Measurements from ENCODE around the gene PRPSAP2. TPM values are rescaled to one million over a fixed set of nuclear protein-coding genes. Genes with fewer than 3 reads are reported as not detected.

PRPSAP2 gene
- total RNA-seq, 1 experiment from 2014 or later: 33.6 TPM

DNA sequence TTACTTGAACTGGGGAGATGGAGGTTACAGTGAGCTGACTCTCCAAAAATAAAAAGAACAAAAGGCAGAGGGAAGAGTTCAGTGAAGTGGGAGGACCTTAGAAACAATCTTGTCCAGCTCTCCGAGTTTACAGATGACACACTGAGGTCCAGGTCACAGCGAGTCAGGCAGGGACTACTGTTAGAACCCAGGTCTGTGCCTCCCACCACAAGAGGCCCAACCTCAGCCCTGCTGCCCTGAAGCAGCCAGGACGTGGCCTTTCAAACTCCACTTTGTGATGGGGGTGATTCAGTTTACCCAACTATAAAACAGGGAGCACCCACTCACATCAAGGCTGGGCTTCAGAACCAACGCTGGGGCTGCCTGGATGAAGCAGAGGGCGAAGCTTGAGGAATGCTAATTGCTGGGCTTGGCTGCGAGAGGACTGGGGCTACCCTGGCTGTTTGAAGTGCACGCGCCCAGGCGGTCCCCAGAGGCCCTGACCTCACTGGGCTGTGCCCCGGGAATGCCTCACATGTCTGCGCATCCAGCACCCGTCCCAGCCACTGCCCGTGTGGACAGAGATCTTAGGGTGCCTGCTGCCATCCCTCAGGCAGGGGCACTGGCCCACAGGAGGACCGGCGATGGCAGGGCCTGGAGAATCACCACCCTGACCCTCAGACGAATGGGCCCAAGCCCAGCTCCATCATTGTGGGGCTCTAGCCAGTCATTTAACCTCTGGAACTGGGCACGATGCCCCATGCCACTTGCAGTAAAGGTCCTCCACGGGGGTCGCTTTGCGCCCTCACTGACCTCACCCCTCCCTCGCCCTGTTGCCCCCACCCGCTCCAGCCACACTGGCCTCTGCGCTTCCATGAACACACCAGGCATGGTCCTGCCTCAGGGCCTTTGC lies 105.4 kb downstream of the PRPSAP2 start:
- ChIA-PET CTCF (interaction anchor here (1.1 to 3.3 kb wide), 2 partner anchors 41 to 60 kb away, joined by 3 to 22 read pairs; partner anchors contain the start of gene FAM83G), POLR2A (interaction anchor here (0.8 kb wide), 1 partner anchor 41 kb away, joined by 8 read pairs; the partner anchor contains the start of gene FAM83G)
- Mint-ChIP-seq H3K9me3 (ENCODE audit: unreplicated experiment) (no peaks in the 10 kb centered on the region), H3K36me3 (ENCODE audit: insufficient read depth, unreplicated experiment) (no peaks in the 10 kb centered on the region), H3K4me1 (ENCODE audit: insufficient read depth, unreplicated experiment) (peaks cover 5% of the 10 kb centered on the region), H3K4me3 (ENCODE audit: unreplicated experiment) (no peak overlapping the region), H3K27ac (ENCODE audit: low read depth, unreplicated experiment) (no peak overlapping the region), H3K27me3 (ENCODE audit: insufficient read depth, unreplicated experiment) (no peaks in the 10 kb centered on the region)
- BruUV-seq (replicated peaks): no TSS peak
- TF ChIP-seq, protein P1, sequence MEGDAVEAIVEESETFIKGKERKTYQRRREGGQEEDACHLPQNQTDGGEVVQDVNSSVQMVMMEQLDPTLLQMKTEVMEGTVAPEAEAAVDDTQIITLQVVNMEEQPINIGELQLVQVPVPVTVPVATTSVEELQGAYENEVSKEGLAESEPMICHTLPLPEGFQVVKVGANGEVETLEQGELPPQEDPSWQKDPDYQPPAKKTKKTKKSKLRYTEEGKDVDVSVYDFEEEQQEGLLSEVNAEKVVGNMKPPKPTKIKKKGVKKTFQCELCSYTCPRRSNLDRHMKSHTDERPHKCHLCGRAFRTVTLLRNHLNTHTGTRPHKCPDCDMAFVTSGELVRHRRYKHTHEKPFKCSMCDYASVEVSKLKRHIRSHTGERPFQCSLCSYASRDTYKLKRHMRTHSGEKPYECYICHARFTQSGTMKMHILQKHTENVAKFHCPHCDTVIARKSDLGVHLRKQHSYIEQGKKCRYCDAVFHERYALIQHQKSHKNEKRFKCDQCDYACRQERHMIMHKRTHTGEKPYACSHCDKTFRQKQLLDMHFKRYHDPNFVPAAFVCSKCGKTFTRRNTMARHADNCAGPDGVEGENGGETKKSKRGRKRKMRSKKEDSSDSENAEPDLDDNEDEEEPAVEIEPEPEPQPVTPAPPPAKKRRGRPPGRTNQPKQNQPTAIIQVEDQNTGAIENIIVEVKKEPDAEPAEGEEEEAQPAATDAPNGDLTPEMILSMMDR (IDR thresholded peaks at IDR 0.05; ENCODE audit: unreplicated experiment): no peak
- intact Hi-C loops (cut with micrococcal nuclease): no loop called here
- no peak for DNase-seq (ENCODE audit: unreplicated experiment)

DNA sequence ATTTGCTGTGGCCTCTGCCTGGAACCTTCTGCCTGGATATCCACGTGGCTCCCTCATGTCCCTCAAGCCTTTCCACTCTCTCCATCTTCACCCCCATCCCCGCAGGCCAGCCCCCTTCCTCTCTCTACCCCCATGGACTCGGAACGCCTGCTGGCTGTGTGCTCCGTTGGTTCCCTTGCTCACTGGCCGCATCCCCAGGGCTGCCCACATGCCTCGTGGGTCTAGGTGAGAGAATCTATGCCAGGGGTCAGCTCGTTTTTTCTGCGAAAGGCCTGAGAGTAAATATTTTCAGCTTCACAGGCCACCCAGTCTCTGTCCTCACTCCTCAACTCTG lies 106.1 kb downstream of the PRPSAP2 start:
- no TSS peak for BruUV-seq (replicated peaks)
- Mint-ChIP-seq H3K9me3 (ENCODE audit: unreplicated experiment) (no peaks in the 10 kb centered on the region), H3K27ac (ENCODE audit: low read depth, unreplicated experiment) (no peak overlapping the region), H3K4me1 (ENCODE audit: insufficient read depth, unreplicated experiment) (peaks cover 5% of the 10 kb centered on the region), H3K27me3 (ENCODE audit: insufficient read depth, unreplicated experiment) (no peaks in the 10 kb centered on the region), H3K4me3 (ENCODE audit: unreplicated experiment) (no peak overlapping the region), H3K36me3 (ENCODE audit: insufficient read depth, unreplicated experiment) (no peaks in the 10 kb centered on the region)
- intact Hi-C loops (cut with micrococcal nuclease): no loop called here
- TF ChIP-seq, protein P1 (IDR thresholded peaks at IDR 0.05; ENCODE audit: unreplicated experiment): no peak
- ChIA-PET POLR2A (no interaction called here), CTCF (no interaction called here)
- DNase-seq (ENCODE audit: unreplicated experiment): no peak

GRCh38 chr17:18964550-18964949 lies 106.6 kb downstream of the PRPSAP2 start:
- TF ChIP-seq, protein P1 (IDR thresholded peaks at IDR 0.05; ENCODE audit: unreplicated experiment): no peak
- Mint-ChIP-seq H3K36me3 (ENCODE audit: insufficient read depth, unreplicated experiment) (peaks cover 5% of the 10 kb centered on the region), H3K4me1 (ENCODE audit: insufficient read depth, unreplicated experiment) (peaks cover 9% of the 10 kb centered on the region), H3K9me3 (ENCODE audit: unreplicated experiment) (no peaks in the 10 kb centered on the region), H3K27me3 (ENCODE audit: insufficient read depth, unreplicated experiment) (no peaks in the 10 kb centered on the region), H3K4me3 (ENCODE audit: unreplicated experiment) (no peak overlapping the region), H3K27ac (ENCODE audit: low read depth, unreplicated experiment) (no peak overlapping the region)
- intact Hi-C loops (cut with micrococcal nuclease): no loop called here
- no TSS peak for BruUV-seq (replicated peaks)
- CTCF ChIA-PET: no interaction called here
- no peak for DNase-seq (ENCODE audit: unreplicated experiment)
- POLR2A ChIA-PET: no interaction called here

DNA sequence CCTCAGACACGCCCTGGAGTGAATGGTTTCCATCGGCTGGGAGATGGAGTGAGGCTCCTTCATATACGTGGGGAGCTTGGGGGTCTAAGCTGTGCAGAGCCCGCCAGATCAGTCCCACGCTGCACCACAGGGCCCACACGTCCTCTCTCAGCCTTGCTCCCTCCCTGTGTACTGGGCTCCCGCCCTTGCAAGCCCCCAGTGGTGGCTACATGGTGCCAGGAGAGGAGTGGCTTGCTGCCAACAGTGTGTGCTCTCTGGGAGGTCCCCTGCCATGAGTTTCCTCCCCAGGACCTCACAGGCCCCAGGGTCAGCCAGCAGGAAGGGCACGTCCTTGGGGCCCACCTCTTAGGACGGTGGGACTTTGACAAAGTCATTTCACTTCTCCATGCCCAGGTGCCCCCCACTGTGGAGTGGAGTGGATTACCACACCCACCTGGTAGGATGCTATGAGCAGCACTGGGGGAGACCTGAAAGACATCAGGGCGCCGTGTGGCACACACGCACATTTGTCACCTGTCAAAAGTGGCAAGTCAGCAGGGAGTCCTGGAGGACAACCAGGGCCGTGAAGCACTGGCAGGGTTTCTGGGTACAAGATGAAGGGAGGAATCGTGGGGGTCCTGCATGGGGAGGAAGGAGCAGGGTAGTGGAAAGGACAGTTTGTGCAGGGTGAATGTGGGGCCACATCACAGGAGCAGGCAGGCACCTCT lies 107.8 kb downstream of the PRPSAP2 start:
- intact Hi-C loops (cut with micrococcal nuclease): no loop called here
- no TSS peak for BruUV-seq (replicated peaks)
- POLR2A ChIA-PET: interaction anchor here (0.6 kb wide), 1 partner anchor 110 kb away, joined by 3 read pairs; no protein-coding TSS in a partner anchor
- peaks cover 13% of the 10 kb centered on the region for H3K4me1 Mint-ChIP-seq (ENCODE audit: insufficient read depth, unreplicated experiment)
- no peak for DNase-seq (ENCODE audit: unreplicated experiment)
- no peaks in the 10 kb centered on the region for H3K27me3 Mint-ChIP-seq (ENCODE audit: insufficient read depth, unreplicated experiment)
- no peak overlapping the region for H3K27ac Mint-ChIP-seq (ENCODE audit: low read depth, unreplicated experiment)
- H3K36me3 Mint-ChIP-seq (ENCODE audit: insufficient read depth, unreplicated experiment): peaks cover 11% of the 10 kb centered on the region
- CTCF ChIA-PET: interaction anchor here (0.6 kb wide), 1 partner anchor 10 kb away, joined by 4 read pairs; no protein-coding TSS in a partner anchor
- H3K4me3 Mint-ChIP-seq (ENCODE audit: unreplicated experiment): no peak overlapping the region
- TF ChIP-seq, protein P1 (IDR thresholded peaks at IDR 0.05; ENCODE audit: unreplicated experiment): no peak
- no peaks in the 10 kb centered on the region for H3K9me3 Mint-ChIP-seq (ENCODE audit: unreplicated experiment)
